Ishikawa (cell line): ENCODE data around the gene HCST.
A peak's percentile ranks its signal among the peaks of the same experiment; 100 is the strongest.

ENCODE experiments used
- CEBPB ChIP-seq: IDR thresholded peaks from 2 replicates; pipeline ENCODE4 v1.6.1; 2012
- CREB1 ChIP-seq: IDR thresholded peaks from 2 replicates; pipeline ENCODE4 v1.6.1; 2012; ENCODE audit warnings: low read depth
- EGR1 ChIP-seq: IDR thresholded peaks from 2 replicates; pipeline ENCODE4 v1.6.1; 2012
- EP300 ChIP-seq: IDR thresholded peaks from 2 replicates; pipeline ENCODE4 v1.6.1; 2012; ENCODE audit warnings: borderline replicate concordance
- FOXM1 ChIP-seq: IDR thresholded peaks from 2 replicates; pipeline ENCODE4 v1.6.1; 2012; ENCODE audit warnings: low read depth, borderline replicate concordance
- NFIC ChIP-seq: IDR thresholded peaks from 2 replicates; pipeline ENCODE4 v1.6.1; 2012
- RAD21 ChIP-seq: IDR thresholded peaks from 2 replicates; pipeline ENCODE4 v1.6.1; 2012; ENCODE audit warnings: low read depth
- TAF1 ChIP-seq: IDR thresholded peaks from 2 replicates; pipeline ENCODE4 v1.6.1; 2012; ENCODE audit warnings: low read depth, mild to moderate bottlenecking
- TCF12 ChIP-seq: IDR thresholded peaks from 2 replicates; pipeline ENCODE4 v1.6.1; 2012; ENCODE audit warnings: low read depth
- TEAD4 ChIP-seq: IDR thresholded peaks from 2 replicates; pipeline ENCODE4 v1.6.1; 2012
- USF1 ChIP-seq: IDR thresholded peaks from 2 replicates; pipeline ENCODE4 v1.6.1; 2012
- YY1 ChIP-seq: IDR thresholded peaks from 2 replicates; pipeline ENCODE4 v1.6.1; 2012; ENCODE audit warnings: low read depth
- ZBTB7A ChIP-seq: IDR thresholded peaks from 2 replicates; pipeline ENCODE4 v1.6.1; 2012; ENCODE audit warnings: low read depth
- TF ChIP-seq, protein P1 (sequence below): IDR thresholded peaks from 2 replicates; pipeline ENCODE4 v1.6.1; 2012; ENCODE audit warnings: low read depth, mild to moderate bottlenecking
- TF ChIP-seq, protein P2 (sequence below): IDR thresholded peaks from 2 replicates; pipeline ENCODE4 v1.6.1; 2012

The HCST gene

DNA sequence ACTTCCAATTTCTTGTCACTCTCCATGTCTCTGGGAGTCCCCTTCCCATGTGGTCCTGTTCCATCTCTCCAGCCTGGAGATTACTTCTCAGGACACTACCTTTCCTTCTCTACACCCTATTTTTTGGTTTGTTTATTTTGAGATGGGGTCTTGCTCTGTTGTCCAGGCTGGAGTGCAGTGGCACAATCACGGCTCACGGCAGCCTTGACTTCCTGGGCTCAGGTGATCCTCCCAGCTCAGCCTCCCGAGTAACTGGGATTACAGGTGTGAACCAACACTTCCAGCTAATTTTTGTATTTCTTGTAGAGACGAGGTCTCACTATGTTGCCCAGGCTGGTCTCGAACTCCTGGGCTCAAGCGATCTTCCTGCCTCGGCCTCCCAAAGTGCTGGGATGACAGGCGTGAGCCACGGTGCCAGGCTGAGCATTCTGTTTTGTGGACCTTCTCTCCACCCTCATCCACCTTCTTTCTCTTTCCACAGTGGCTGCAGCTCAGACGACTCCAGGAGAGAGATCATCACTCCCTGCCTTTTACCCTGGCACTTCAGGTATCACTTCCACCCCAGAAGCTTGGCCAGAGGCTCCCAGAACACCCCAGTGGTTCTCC is 644 bp downstream of the HCST start:
- TF ChIP-seq CREB1 (no peak), TCF12 (no peak), FOXM1 (no peak), USF1 (no peak), EP300 (no peak), YY1 (no peak), ZBTB7A (no peak), CEBPB (no peak), NFIC (no peak), TAF1 (no peak)
- TF ChIP-seq, protein P1, sequence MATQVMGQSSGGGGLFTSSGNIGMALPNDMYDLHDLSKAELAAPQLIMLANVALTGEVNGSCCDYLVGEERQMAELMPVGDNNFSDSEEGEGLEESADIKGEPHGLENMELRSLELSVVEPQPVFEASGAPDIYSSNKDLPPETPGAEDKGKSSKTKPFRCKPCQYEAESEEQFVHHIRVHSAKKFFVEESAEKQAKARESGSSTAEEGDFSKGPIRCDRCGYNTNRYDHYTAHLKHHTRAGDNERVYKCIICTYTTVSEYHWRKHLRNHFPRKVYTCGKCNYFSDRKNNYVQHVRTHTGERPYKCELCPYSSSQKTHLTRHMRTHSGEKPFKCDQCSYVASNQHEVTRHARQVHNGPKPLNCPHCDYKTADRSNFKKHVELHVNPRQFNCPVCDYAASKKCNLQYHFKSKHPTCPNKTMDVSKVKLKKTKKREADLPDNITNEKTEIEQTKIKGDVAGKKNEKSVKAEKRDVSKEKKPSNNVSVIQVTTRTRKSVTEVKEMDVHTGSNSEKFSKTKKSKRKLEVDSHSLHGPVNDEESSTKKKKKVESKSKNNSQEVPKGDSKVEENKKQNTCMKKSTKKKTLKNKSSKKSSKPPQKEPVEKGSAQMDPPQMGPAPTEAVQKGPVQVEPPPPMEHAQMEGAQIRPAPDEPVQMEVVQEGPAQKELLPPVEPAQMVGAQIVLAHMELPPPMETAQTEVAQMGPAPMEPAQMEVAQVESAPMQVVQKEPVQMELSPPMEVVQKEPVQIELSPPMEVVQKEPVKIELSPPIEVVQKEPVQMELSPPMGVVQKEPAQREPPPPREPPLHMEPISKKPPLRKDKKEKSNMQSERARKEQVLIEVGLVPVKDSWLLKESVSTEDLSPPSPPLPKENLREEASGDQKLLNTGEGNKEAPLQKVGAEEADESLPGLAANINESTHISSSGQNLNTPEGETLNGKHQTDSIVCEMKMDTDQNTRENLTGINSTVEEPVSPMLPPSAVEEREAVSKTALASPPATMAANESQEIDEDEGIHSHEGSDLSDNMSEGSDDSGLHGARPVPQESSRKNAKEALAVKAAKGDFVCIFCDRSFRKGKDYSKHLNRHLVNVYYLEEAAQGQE, result no peak
- TF ChIP-seq, protein P2, sequence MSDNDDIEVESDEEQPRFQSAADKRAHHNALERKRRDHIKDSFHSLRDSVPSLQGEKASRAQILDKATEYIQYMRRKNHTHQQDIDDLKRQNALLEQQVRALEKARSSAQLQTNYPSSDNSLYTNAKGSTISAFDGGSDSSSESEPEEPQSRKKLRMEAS, result no peak

GRCh38 chr19:35903550-35904179 is 1.3 kb downstream of the HCST start:
- TF ChIP-seq RAD21 (no peak), CEBPB (no peak), NFIC (no peak), TEAD4 (no peak), YY1 (no peak), ZBTB7A (peak; percentile 81; the same call in 1 of the 2 replicates), EGR1 (peak; percentile 97), TCF12 (peak; percentile 9; the same call in 1 of the 2 replicates), FOXM1 (no peak), TAF1 (no peak; the same call in 1 of the 2 replicates), USF1 (no peak)
- TF ChIP-seq, protein P1, result no peak
- TF ChIP-seq, protein P2, result peak; percentile 86

GRCh38 chr19:35904311-35905068 is 2.2 kb downstream of the HCST start:
- TF ChIP-seq TAF1, result no peak
- TF ChIP-seq EP300, result no peak
- no peak for TF ChIP-seq FOXM1
- no peak for TF ChIP-seq YY1
- no peak for TF ChIP-seq CEBPB
- TF ChIP-seq TCF12, result no peak

DNA sequence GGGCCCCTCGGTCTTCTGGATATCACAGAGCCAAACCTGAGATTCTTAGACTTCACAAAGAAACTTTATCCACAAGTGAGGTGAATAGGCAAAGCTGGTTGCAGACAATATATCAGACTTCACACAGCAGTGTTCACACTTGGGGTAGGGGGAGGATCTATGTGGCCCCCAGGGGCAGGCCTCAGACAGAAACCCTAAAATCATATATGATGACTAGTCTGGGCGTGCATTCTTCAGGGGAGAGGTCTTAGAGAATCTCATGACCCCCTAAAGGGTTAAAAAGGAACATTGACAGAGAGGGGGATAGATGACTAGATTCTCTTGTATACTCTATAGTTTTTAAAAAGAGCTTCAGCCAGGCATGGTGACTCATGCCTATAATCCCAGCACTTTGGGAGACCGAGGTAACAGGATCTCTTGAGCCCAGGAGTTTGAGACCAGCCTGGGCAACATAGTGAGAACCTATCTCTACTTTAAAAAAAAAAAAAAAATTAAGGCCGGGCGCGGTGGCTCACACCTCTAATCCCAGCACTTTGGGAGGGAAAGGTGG is 2.9 kb downstream of the HCST start:
- TF ChIP-seq TCF12, result no peak
- TF ChIP-seq CEBPB, result no peak
- TF ChIP-seq, protein P1, result no peak
- TF ChIP-seq EGR1, result no peak
- TF ChIP-seq CREB1, result no peak
- no peak for TF ChIP-seq YY1
- no peak for TF ChIP-seq RAD21
- TF ChIP-seq NFIC, result no peak
- no peak for TF ChIP-seq EP300
- no peak for TF ChIP-seq TAF1
- TF ChIP-seq USF1, result no peak
- TF ChIP-seq, protein P2, result no peak
- TF ChIP-seq FOXM1, result no peak
- TF ChIP-seq ZBTB7A, result no peak
- no peak for TF ChIP-seq TEAD4
